ENCODE data around the gene SMIM41.

SMIM41 gene

DNA sequence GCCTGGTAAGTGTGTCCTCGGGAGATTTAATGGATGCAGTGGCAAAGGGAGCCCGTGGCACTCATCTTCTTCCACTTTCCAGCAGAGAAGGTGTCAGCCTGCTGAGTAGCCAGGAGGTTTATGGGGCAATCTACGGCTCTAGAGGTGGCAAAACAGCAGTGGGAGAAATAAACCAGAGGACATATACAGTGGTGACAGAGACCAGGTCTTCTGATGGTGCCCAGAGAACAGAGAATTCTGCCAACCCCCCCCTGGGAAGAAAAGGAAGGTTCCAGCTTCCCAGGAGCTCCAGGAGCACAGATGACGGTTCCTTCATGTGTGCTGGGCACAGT lies 43.0 kb downstream of the SMIM41 start:
- DNase-seq (ENCODE audit: low spot score) = no peak

GRCh38 chr12:52122904-52123303 lies 43.4 kb downstream of the SMIM41 start:
- no peak for DNase-seq (ENCODE audit: low spot score)

GRCh38 chr12:52123487-52124186 lies 44.1 kb downstream of the SMIM41 start:
- DNase-seq (ENCODE audit: low spot score) = no peak

GRCh38 chr12:52125476-52125900 lies 46.0 kb downstream of the SMIM41 start:
- no peak for DNase-seq (ENCODE audit: low spot score)

- no peak for DNase-seq (ENCODE audit: low spot score)
Measured at GRCh38 chr12:52126050-52126604, 46.6 kb downstream of the SMIM41 start.

DNA sequence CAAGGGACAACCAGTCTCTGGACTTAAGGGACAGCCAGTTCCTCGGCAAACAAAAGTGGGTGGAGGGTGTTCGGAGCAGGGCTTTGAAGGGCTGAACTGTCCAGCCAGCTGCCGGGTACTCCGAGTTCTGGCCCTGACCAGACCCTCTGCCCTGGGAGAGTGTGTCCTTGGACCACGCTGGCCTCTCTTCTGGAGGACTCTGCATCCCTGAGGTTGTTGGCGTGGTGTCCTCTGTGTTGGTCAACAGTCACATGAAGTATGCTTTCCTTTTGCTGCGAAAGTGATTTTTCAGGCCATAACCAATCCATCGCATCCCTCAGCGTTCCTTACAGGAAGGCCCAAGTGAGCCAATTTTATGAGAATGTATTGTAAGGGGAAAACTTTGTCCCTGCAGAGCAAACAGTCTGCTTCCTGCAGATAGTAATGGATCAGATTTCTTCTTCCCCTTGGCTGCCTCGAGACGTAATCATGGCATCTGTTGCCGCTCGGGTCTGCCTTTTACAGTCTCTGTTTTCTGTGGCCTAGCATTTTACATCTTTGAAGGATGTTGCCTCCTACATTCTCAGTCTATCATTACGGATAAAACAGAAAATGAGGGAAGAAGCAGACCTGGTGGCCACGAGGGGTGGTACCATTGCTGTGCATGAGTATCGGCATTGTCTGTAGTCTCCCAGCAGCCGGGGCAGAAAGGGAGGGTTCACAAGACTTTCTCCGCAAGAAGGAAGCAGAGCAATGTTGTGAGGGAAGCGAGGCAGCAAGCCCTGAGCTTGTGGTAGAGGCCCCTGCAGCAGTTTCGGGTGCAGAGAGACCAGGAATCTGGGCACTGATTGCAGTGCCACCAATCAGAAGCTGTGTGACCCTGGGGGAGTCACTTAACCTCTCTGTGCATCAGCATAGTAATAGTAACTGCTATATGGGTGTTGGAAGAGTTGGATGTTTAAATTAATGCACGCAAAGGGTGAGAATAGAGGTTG lies 47.4 kb downstream of the SMIM41 start:
- no peak for DNase-seq (ENCODE audit: low spot score)

DNA sequence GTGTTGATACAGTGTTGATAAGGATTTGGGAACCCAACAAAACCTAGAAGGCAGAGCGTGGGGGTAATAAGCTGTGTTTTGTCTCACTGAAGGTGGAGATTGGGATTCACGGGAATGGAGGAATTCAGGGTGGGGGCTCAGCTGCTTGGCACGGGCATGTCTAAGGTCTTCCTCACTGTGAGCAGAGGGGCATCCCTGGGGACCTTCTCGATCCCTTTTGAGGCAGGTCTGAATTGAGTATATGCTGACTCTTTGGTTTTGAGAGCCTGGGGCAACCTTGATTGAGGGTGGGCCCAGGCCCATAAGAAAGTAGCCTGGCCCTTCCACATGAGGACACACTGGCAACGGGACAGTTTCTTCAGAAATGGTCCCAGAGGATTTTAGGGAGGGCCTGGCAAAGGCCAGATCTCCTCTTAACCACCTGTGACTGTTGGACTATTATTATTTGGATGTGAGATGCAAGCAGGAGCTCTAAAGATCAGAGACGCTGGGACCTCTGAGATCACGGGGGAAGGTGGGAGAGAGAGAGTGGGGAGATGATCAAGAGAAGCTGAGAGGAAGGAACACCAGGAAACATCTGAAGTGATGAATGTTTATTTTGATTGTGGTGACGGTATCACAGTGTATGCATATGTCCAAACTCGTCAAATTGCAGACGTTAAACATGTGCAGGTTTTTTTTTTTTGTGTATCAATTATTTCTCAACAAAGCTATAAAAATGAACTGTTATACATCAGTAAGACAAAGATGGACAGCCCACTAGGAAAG lies 48.4 kb downstream of the SMIM41 start:
- DNase-seq (ENCODE audit: low spot score) = no peak

GRCh38 chr12:52130711-52131110 lies 51.2 kb downstream of the SMIM41 start:
- DNase-seq (ENCODE audit: low spot score) = no peak

DNA sequence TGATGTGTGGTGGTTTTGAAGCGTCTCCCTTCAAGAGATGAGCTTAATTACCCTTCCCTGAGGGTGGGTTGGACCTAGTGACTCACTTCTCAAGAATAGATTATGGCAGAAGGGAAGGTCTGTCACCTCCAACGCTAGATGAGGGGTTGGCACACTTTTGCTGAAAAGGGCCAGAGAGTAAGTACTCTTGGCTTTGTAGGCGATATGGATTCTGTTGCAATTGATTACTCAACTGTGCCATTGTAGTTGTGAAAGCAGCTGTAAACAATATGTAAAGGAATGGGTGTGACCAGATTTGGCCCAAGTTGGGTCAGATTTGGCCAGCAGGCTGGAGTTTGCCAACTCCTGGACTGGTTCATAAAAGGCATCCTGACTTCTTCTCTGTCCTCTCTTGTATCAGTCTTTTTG lies 53.3 kb downstream of the SMIM41 start:
- no peak for DNase-seq (ENCODE audit: low spot score)

DNA sequence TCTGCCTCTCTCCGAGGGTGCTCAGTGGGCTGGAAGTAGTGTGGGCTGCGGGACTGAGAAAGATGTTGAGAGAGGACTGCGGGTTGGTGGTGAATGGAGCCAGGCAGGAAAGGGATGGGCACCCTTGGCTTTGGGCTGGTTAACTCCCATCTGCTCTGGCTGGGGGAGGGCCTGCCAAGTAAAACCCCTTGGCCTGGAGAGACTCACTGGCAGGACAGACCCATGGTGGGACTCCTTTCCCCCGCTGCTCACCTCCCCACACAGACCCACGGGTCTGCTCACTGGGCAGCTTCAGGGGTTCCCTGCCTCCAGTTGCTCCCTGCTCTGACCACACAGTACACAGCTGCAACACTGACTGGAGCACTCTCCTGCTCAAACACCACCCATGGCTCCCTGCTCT lies 58.2 kb downstream of the SMIM41 start:
- no peak for DNase-seq (ENCODE audit: low spot score)

- no peak for DNase-seq (ENCODE audit: low spot score)
Measured at GRCh38 chr12:52139147-52139546, 59.6 kb downstream of the SMIM41 start.

GRCh38 chr12:52139579-52140062 lies 60.1 kb downstream of the SMIM41 start:
- DNase-seq (ENCODE audit: low spot score) = no peak

GRCh38 chr12:52141306-52141705 lies 61.8 kb downstream of the SMIM41 start:
- no peak for DNase-seq (ENCODE audit: low spot score)

- no peak for DNase-seq (ENCODE audit: low spot score)
Measured at GRCh38 chr12:52141875-52142274, 62.4 kb downstream of the SMIM41 start.

GRCh38 chr12:52142431-52142830 lies 62.9 kb downstream of the SMIM41 start:
- DNase-seq (ENCODE audit: low spot score) = no peak

- DNase-seq (ENCODE audit: low spot score) = no peak
Measured at GRCh38 chr12:52144512-52145227, 65.2 kb downstream of the SMIM41 start.

GRCh38 chr12:52145228-52146088 lies 66.0 kb downstream of the SMIM41 start:
- DNase-seq (ENCODE audit: low spot score) = no peak

DNA sequence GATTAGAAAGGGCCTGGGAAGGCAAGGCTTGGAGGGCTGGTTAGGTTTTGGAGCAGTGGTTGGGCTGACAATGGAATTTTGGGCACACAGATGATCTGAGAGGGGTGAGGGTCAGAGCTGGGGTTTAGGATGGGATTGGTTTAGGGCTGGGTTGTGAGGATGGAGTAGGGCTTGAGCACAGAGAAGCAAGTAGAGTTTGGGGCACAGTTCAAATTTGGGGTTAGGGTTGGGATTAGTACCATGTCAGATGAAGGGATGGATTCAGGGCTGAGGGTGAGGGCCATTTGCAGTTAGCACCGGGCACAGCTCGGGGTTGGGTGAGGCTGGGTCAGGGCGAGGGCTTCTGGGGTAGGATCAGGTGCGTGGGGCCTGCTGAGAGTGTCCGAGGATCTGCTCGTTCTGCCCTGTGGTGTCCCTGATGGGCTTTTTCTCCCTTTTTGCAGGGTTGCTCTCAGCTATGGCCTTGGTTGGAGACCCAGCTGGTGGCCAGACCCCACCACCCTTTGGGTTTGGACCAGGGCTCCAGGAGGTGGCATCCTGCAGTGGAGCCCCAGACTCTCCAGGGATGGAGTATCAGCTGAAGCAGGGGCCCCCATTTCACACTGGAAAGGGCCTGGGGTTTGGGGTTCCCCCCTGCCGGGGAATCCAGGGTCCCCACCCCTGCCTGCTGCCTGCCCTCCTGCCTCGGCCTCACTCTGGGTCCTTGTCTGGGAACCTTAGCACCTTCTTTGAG lies 66.8 kb downstream of the SMIM41 start:
- DNase-seq (ENCODE audit: low spot score) = no peak

DNA sequence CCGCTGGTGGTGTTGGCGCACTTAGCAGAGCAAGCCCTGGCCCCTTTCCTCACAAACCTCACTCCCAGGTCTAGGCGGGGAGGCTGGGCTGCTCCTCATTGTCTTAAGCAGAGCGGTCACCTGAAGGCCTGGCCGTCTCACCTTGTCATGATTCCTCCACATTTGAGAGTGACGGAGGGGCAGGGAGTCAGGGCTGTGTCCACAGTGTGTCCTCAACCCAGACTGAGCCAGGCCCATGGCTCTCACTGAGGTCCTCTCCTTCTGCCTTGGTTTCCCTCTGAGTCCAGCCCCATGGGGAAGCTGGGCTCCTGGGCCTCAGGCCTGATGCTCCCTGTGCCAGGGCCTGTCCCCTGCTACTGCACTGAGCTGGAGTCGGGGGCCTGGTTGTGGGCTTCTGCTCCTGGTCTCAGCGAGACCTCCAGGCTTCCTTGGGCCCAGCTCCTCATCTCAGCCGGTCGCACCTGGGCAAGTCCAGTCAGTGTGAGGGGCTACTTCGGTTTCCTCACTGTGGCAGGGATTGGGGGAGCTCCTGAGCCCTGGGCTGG lies 67.4 kb downstream of the SMIM41 start:
- no peak for DNase-seq (ENCODE audit: low spot score)
